Epithelial cell of proximal tubule (primary cell): Measurements from ENCODE around the gene ICA1L. TPM values are rescaled to one million over a fixed set of nuclear protein-coding genes. Genes with fewer than 3 reads are reported as not detected.

Experiments
- DNase-seq: peaks from one replicate; pipeline ENCODE4 v3.0.0-alpha.2; 2011; ENCODE audit warnings: low read depth
- H3K4me3 ChIP-seq: 2 replicates; pipeline ENCODE4 v1.5.1; 2011; ENCODE audit warnings: low read depth, mild to moderate bottlenecking, low read length
- total RNA-seq: library from RNA; depleted of rRNA; stranded (reverse); fragments of >200 nt; gene quantifications from 2 replicates; pipeline ENCODE4 v1.2.3, GENCODE V29; 2015
- TF ChIP-seq, protein P1 (sequence below): conservative IDR thresholded peaks from 2 replicates; pipeline ENCODE4 v1.5.1; 2012; ENCODE audit warnings: low read depth, mild to moderate bottlenecking, low read length

The ICA1L gene
- total RNA-seq, 1 donor from 2014 or later = 3.3 TPM

DNA sequence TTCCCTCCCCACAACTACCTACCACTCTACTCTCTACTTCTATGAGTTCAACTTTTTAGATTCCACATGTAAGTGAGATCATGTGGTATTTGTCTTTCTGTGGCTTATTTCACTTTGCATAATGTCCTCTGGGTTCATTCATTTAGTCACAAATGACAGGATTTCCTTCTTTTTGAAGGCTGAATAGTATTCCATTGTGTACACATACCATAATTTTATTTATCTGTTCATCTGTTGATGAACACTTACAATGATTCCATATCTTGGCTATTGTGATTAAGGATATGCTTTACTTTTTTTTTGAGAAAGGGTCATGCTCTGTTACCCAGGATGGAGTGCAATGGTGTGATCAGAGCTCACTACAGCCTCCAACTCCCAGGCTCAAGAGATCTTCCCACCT, 73.6 kb downstream of the ICA1L start:
- H3K4me3 ChIP-seq = no peak overlapping the region
- DNase-seq = no peak
- TF ChIP-seq, protein P1, sequence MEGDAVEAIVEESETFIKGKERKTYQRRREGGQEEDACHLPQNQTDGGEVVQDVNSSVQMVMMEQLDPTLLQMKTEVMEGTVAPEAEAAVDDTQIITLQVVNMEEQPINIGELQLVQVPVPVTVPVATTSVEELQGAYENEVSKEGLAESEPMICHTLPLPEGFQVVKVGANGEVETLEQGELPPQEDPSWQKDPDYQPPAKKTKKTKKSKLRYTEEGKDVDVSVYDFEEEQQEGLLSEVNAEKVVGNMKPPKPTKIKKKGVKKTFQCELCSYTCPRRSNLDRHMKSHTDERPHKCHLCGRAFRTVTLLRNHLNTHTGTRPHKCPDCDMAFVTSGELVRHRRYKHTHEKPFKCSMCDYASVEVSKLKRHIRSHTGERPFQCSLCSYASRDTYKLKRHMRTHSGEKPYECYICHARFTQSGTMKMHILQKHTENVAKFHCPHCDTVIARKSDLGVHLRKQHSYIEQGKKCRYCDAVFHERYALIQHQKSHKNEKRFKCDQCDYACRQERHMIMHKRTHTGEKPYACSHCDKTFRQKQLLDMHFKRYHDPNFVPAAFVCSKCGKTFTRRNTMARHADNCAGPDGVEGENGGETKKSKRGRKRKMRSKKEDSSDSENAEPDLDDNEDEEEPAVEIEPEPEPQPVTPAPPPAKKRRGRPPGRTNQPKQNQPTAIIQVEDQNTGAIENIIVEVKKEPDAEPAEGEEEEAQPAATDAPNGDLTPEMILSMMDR = no peak

DNA sequence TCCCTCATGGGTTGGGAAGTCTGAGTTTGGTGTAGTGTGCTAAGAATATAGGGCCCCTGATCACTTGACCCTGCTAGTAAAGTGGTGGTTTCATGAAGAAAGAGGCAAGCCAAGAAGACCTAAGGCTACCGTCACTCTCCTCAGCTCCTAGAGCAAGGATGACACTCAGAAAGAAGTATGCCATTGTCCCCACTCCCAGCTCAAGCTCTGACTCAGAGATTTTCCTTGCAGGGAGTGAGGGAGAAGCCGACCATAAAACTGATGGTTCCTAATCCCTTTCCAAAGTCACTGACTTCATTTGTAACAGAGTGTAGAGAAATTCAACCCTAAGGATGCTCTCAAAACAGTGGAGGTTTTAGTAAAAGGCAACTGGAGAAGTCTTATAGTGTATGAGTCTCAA, 80.9 kb downstream of the ICA1L start:
- H3K4me3 ChIP-seq = no peak overlapping the region
- no peak for DNase-seq
- TF ChIP-seq, protein P1 = no peak

DNA sequence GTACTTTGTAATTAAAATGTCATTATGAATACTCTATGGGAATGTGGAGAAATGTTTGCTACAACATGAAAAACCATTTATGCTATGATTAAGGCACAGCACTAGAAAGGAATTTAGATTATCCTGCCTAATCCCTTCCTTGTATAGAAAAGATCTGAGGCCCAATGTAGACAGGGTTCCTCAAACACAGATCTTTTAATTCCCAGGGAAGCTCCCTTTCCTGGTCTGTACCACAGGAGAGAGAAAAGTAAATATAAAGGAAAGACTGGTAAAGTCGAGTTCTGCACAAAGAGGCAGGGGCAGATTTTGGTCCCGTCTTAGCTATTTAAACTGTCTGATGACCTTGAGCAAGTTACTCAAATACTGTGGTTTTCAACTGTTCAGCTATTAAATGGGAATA, 84.7 kb downstream of the ICA1L start:
- DNase-seq = no peak
- no peak overlapping the region for H3K4me3 ChIP-seq

DNA sequence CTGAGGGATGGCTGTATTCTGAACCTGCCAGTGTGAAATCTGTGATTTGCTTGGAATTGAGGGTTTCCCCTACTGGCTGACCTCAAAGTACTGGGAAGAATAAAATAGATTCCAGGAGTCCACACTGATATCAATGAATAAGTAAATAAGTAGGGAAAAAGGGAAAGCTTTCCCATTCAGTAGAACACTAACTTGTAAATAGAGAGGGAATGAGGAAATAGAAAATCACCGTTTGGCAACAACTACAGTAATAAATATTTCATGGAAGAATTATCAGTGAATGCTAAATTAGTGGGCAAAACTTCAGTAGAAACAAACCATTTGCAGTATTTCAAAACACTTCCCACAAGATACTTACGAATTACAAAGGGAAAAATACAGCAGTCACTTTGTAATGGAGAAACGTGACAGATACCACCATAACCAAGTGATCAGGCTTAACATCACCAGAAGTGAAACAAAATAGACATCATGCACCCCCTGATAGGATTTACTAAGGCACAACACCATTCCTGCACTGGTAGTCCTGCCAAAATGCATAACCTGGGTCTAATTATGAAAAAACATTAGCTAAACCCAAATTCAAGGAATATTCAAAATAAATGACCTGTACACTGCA, 88.5 kb downstream of the ICA1L start:
- TF ChIP-seq, protein P1 = no peak

More for the DNA sequence above, 84.7 kb downstream of the ICA1L start:
- TF ChIP-seq, protein P1 = no peak

DNA sequence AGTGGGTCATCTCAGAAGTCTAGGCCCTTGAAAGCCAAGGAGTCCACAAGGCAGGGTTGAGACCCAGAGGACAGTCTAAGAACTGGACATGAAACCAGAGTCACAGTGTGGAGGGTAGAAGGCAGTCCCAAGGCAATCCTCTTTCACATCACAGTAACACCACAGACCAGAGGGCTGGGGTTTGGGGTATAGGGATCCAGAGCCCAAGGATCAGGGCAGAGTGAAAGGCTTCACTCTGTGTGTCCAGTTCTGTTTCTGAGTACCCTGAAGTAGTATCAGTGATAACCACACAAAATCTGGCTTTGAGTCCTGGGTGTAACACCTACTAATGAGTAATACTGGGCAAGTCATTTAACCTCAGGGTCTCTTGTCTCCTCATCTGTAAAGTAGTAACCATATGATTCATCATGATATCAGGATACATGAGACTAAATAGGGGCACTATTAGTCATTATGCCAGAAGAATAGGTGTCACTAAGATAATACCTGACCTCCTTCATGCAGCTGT, 91.0 kb downstream of the ICA1L start:
- TF ChIP-seq, protein P1 = no peak
- H3K4me3 ChIP-seq = no peak overlapping the region
- peak; percentile 63 for DNase-seq

More for the DNA sequence above, 88.5 kb downstream of the ICA1L start:
- DNase-seq = no peak
- no peak overlapping the region for H3K4me3 ChIP-seq

DNA sequence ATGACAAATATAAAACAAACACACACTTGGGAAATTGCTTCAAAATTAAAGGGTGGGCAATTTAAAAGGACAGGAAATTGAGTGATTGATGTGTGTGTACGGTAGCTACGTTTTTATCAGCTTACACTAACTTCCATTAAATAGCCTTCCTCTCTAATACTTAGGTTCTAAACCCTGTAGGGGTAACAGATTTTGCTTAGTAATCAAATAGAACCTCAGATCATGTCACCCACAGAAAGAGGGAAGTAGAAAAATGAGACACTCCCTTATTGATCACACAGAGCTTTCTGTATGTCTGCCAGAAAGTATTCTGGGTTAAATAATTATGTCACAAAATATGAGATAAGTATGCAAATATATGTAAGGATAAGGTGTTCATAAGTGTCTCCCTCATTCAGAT, 93.3 kb downstream of the ICA1L start:
- no peak overlapping the region for H3K4me3 ChIP-seq
- no peak for DNase-seq
- TF ChIP-seq, protein P1 = no peak

DNA sequence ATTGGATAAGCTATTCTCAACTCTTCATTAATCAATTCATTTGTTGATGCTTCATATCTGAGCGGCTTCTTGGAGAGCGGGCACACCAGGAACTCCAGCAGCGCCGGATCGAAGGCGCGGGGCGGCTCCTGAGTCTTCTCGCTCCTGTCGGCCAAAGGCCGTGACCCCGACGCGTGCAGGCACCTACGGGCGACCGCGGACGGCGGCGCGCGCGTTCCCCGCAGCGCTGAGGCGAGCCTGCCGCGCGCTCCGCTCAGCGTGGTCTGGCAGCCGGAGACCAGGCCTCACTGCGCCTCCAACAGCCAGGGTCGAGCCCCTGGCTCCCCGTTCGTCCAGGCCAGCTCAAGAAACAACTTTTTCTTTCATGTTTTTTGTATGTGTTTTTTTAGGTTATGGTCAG, 97.5 kb downstream of the ICA1L start:
- no peak for DNase-seq

More for the DNA sequence above, 97.5 kb downstream of the ICA1L start:
- no peak overlapping the region for H3K4me3 ChIP-seq
- TF ChIP-seq, protein P1 = no peak
